ENCODE measurements around the gene ASTN2.

ASTN2 gene

DNA sequence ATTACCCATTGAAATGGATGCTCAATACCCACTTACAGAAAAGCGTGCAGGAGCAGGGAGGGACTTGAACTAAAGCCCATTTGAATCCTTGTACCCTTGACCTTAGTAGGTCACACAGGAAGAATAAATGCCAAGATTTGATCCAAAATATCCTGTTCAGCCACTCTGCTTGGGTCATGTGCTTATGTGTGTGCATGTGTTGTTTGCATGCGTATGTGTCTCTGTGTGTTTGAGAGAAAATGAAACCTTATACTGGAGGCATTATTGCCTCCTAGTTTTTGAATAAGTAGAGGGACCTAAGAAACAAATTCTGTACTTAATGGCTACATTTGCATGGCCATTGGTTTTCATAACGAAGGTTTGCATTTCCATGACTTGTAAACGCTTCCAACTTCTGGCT lies 791.1 kb downstream of the ASTN2 start:
- Histone ChIP-seq H3K4me1 (ENCODE audit: insufficient read depth, low read length) (no peaks in the 10 kb centered on the region), H3K79me2 (ENCODE audit: insufficient read depth, low read length) (no peaks in the 10 kb centered on the region), H3K9me3 (ENCODE audit: insufficient read depth, low read length, severe bottlenecking) (no peaks in the 10 kb centered on the region), H3K36me3 (ENCODE audit: insufficient read depth, low read length) (no peaks in the 10 kb centered on the region), H4K20me1 (ENCODE audit: insufficient read depth, low read length) (no peaks in the 10 kb centered on the region), H2AFZ (ENCODE audit: low read depth, low read length) (no peak overlapping the region), H3K4me3 (ENCODE audit: low read depth in 1 of 2, low read length in 2 of 2) (no peak overlapping the region), H3K9ac (ENCODE audit: low read depth, low read length) (no peak overlapping the region), H3K27ac (ENCODE audit: low read length) (no peak overlapping the region), H3K27me3 (ENCODE audit: insufficient read depth, low read length, poor library complexity) (no peaks in the 10 kb centered on the region), H3K4me2 (ENCODE audit: insufficient read depth, low read length) (no peak overlapping the region)
- ATAC-seq (ENCODE audit: insufficient read depth, low read depth) (no peak), DNase-seq (no peak)
- TF ChIP-seq, protein P1, sequence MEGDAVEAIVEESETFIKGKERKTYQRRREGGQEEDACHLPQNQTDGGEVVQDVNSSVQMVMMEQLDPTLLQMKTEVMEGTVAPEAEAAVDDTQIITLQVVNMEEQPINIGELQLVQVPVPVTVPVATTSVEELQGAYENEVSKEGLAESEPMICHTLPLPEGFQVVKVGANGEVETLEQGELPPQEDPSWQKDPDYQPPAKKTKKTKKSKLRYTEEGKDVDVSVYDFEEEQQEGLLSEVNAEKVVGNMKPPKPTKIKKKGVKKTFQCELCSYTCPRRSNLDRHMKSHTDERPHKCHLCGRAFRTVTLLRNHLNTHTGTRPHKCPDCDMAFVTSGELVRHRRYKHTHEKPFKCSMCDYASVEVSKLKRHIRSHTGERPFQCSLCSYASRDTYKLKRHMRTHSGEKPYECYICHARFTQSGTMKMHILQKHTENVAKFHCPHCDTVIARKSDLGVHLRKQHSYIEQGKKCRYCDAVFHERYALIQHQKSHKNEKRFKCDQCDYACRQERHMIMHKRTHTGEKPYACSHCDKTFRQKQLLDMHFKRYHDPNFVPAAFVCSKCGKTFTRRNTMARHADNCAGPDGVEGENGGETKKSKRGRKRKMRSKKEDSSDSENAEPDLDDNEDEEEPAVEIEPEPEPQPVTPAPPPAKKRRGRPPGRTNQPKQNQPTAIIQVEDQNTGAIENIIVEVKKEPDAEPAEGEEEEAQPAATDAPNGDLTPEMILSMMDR (IDR thresholded peaks at IDR 0.05; ENCODE audit: borderline replicate concordance, extremely low read depth, low read length, poor library complexity, severe bottlenecking), result no peak
- no peak for TF ChIP-seq EZH2 (IDR thresholded peaks at IDR 0.05; ENCODE audit: borderline replicate concordance, low read depth, low read length, severe bottlenecking)

DNA sequence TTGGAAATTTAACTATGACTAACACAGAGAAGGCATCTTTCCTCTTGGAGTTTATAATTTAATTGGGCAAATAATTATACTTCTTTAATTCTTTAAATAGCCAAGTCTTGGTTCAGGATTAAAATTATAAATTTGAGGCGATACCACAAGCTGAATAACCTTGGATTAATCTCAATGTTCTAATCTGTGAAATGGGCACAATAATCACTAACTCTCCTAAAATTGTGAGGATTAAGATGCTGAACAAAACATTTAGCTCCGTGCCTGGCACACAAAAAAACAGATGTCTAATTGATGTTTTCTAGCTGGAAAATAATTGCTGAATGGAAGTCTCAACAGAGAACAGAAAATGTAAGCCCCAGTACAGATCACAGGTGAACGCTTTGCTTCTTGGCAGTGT lies 797.5 kb downstream of the ASTN2 start:
- no peak overlapping the region for H3K9ac ChIP-seq (ENCODE audit: low read depth, low read length)
- no peak for ATAC-seq (ENCODE audit: insufficient read depth, low read depth)

DNA sequence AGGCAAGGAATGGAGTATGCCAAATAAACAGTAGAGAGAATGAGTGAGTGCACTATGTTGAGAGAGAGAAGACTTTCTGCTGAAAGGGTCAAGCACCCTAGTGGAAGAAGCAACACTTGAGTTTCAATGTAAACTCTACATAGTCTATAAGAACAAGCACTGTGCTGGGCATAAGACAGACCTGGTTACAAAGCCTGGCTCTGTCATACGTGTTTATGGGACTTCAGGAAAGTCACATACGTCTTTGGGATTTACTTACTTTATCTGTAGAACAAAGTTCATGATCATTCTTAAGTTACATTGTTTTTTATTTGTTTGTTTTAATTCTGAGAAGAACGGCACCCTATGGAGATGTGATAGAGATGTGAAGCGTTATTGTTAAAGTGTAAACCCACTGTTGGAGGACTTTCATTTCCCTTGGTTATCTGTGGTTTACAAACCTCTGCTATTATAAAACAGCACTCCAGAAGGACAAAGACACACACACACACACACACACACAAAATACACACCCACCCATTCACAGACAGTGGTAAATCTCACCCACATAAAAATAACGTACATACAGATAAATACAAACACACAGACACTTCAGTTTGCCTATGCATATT lies 798.4 kb downstream of the ASTN2 start:
- Histone ChIP-seq H3K4me2 (ENCODE audit: insufficient read depth, low read length) (no peak overlapping the region), H3K27ac (ENCODE audit: low read length) (no peak overlapping the region), H2AFZ (ENCODE audit: low read depth, low read length) (no peak overlapping the region), H4K20me1 (ENCODE audit: insufficient read depth, low read length) (no peaks in the 10 kb centered on the region), H3K4me3 (ENCODE audit: low read depth in 1 of 2, low read length in 2 of 2) (no peak overlapping the region), H3K27me3 (ENCODE audit: insufficient read depth, low read length, poor library complexity) (no peaks in the 10 kb centered on the region), H3K4me1 (ENCODE audit: insufficient read depth, low read length) (no peaks in the 10 kb centered on the region), H3K9me3 (ENCODE audit: insufficient read depth, low read length, severe bottlenecking) (no peaks in the 10 kb centered on the region), H3K79me2 (ENCODE audit: insufficient read depth, low read length) (no peaks in the 10 kb centered on the region), H3K9ac (ENCODE audit: low read depth, low read length) (no peak overlapping the region), H3K36me3 (ENCODE audit: insufficient read depth, low read length) (no peaks in the 10 kb centered on the region)
- TF ChIP-seq, protein P1 (IDR thresholded peaks at IDR 0.05; ENCODE audit: borderline replicate concordance, extremely low read depth, low read length, poor library complexity, severe bottlenecking), result no peak
- TF ChIP-seq EZH2 (IDR thresholded peaks at IDR 0.05; ENCODE audit: borderline replicate concordance, low read depth, low read length, severe bottlenecking), result no peak
- ATAC-seq (ENCODE audit: insufficient read depth, low read depth) (no peak), DNase-seq (no peak)

More for the DNA sequence above, 797.5 kb downstream of the ASTN2 start:
- Histone ChIP-seq H3K79me2 (ENCODE audit: insufficient read depth, low read length) (no peaks in the 10 kb centered on the region), H3K36me3 (ENCODE audit: insufficient read depth, low read length) (no peaks in the 10 kb centered on the region), H4K20me1 (ENCODE audit: insufficient read depth, low read length) (no peaks in the 10 kb centered on the region), H3K4me2 (ENCODE audit: insufficient read depth, low read length) (no peak overlapping the region), H3K4me3 (ENCODE audit: low read depth in 1 of 2, low read length in 2 of 2) (no peak overlapping the region), H3K27ac (ENCODE audit: low read length) (no peak overlapping the region), H3K27me3 (ENCODE audit: insufficient read depth, low read length, poor library complexity) (no peaks in the 10 kb centered on the region), H3K9me3 (ENCODE audit: insufficient read depth, low read length, severe bottlenecking) (no peaks in the 10 kb centered on the region), H2AFZ (ENCODE audit: low read depth, low read length) (no peak overlapping the region), H3K4me1 (ENCODE audit: insufficient read depth, low read length) (no peaks in the 10 kb centered on the region)
- no peak for DNase-seq
- TF ChIP-seq, protein P1 (IDR thresholded peaks at IDR 0.05; ENCODE audit: borderline replicate concordance, extremely low read depth, low read length, poor library complexity, severe bottlenecking), result no peak
- TF ChIP-seq EZH2 (IDR thresholded peaks at IDR 0.05; ENCODE audit: borderline replicate concordance, low read depth, low read length, severe bottlenecking), result no peak

All from DND-41 (cell line).